Activated CD4-positive, alpha-beta T cell treated with anti-CD3 and anti-CD28 coated beads, Interleukin-10, Interleukin-2, amounts not matched to agents 100 ng/mL and 50 ng/mL, durations not matched to agents 16 hours and 8 hours (primary cell): ENCODE results near the gene RNF14.

Source experiments
- DNase-seq: peaks from one replicate; pipeline ENCODE4 v3.0.0-alpha.2; 2020

The RNF14 gene

DNA sequence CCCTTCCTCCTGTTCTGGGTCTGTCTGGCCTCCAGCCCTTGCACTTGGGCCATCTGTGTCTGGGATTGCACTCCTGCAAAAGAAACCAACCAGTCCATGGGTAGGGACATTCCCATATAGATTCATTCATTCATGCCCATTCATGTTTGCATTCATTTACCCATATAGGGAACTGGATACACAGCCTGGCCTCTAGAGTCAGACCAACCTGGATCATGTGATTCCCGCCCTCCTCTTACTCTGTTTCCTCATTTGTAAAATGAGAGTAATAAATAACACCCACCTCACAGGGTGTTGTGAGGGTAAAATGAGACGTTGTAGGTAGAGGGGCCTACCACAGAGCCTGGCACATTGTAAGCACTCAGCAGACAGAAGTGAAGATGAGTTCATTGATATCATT is 19.4 kb upstream of the RNF14 start:
- no peak for DNase-seq

GRCh38 chr5:141950207-141951005 is 18.5 kb upstream of the RNF14 start:
- no peak for DNase-seq

- DNase-seq, result peak; percentile 30
Observed at GRCh38 chr5:141951332-141951781, 17.5 kb upstream of the RNF14 start.

GRCh38 chr5:141952020-141952419 is 16.9 kb upstream of the RNF14 start:
- DNase-seq, result no peak

DNA sequence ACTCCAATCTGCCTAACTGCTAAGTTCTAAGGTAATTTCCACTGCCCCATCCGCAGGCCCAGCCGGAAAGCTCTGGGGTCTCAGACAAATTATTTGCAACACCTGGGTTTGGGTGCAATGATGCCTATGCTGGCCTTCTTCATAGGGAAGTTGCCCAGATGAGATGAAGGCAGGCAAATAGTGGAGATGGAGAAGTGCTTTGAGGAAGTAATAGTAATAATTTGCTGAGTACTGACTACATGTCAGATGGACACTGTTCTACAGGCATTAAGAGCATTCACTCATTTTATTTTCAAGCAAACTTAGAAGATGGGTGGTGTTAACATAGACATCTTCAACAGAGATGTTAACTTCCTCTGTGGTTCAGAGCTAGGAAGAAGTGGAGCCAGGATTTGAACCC is 14.7 kb upstream of the RNF14 start:
- DNase-seq, result no peak

GRCh38 chr5:141957367-141957996 is 11.4 kb upstream of the RNF14 start:
- no peak for DNase-seq

- DNase-seq, result peak; percentile 56
Observed at GRCh38 chr5:141958113-141958512, 10.8 kb upstream of the RNF14 start, which contains the start of gene PCDH12. TSS of gene PCDH12 (minus strand) at chr5:141958202. CDS start at chr5:141957851, 351 bp downstream.

DNA sequence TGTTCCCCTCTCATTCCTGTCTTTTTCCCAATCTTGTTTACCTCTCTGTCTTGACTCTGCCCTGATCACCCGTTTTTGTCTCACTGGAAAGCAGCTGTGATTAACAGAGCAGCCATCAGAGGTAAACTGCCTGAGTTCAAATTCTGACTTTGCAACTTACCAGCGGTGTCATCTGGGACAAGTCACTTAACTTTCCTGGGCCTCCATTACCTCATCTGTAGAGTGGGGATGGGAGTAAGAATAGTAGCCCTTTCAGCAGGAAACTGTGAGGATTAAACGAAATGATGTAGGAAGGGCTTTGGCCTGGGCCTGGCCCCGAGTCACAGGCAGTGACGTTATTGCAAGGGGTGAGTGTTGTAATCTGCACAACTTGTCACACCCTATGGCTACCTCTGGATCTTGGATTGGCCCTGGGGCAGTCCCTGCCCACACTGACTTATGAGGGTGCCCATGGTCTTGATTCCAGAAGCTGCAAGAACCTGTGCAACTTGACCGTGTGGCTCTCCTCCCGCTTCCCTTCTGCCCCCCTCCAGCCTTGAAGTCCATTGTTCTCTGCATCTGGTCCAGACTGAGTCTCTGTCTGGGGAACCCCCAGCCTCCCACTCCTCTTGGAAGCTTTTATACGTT is 10.2 kb upstream of the RNF14 start:
- peak; percentile 42 for DNase-seq

DNA sequence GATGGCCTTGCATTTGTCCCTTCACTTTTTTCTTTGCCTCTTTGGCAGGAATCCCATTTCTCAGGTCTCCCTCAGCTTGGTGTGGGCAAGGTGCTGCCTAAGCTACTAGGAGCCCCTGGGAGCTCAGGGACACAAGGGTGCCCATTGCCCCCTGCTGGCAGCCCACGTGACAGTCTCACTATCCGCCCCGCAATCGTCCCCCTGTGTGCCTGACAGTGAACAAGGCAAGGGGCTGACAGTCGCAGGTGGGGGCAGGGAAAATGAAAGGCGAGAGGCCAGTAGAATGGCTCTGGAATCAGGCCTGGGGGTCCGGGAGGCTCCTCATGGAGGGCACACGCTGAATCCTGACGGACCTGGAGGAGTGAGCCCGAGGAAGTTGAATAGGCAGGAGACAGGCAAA is 8.9 kb upstream of the RNF14 start:
- peak; percentile 34 for DNase-seq

- DNase-seq, result peak; percentile 92
Observed at GRCh38 chr5:141960449-141961323, 8.2 kb upstream of the RNF14 start.

GRCh38 chr5:141961466-141961865 is 7.4 kb upstream of the RNF14 start:
- no peak for DNase-seq

- DNase-seq, result no peak
Observed at GRCh38 chr5:141963701-141964100, 5.2 kb upstream of the RNF14 start.

GRCh38 chr5:141965071-141965470 is 3.8 kb upstream of the RNF14 start:
- DNase-seq, result no peak

GRCh38 chr5:141966275-141966962 is 2.5 kb upstream of the RNF14 start:
- DNase-seq, result no peak

DNA sequence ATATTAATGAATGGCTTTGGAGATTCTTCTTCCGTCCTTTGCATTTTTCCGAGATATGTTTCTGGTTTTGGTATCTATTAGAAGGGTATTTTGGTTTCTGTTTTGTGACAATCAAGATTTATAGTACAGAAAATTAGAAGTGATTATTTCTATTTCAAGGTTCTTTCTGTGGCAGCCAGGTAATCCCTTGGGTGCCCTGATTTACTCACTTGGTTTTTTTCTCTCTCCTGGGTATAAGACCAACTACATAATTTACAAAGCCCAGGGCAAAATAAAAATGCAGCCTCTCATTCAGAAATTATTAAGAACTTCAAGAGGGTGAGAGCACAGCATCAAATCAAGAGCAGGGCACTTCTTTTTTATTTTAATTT is 2.0 kb upstream of the RNF14 start:
- no peak for DNase-seq

DNA sequence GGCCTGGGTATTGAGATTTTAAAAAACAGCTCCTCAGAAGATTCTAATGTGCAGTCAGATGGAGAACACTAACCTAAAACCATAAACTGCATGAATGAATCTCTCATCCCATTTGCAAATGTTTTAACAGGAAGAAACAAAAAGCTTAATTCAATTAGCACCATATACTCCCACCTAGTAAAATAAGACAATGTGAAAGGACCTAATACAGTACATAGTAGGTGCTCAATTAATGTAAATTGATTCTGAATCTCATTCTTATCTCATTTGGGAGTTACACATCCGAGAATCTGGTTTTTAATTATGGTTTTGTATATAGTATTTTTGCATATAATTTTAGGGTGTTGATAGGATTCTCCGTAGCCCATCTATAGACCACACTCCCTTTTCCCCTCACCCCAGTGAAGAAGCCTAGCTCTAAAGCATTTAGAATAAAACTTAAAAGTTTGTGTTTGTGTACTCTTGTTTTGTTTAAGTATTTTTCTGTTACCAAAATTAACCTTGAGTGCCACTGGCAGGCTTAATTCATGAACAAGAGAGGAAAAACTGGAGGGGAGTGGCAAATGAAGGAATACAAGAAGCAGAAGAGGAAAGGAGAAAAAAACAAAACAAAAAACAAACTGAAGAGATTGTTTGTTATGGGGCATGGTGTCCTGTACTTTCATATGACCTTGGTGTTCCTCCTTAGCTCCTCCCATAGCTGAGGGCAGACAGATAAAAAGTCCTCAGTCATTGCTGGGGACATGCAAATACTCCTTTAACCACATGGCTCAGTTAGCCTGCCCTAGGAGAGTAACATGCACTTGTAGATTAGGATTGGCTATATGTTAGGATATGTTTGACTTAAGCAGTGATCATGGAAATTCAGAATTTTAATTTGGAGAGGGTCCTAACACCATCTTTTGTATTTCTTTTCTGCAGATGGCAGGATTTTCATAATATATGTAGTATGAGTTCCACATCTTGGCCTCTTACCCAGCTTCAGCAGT is 1.2 kb downstream of the RNF14 start:
- DNase-seq, result peak; percentile 71

- DNase-seq, result no peak
Observed at GRCh38 chr5:141973871-141974595, 5.1 kb downstream of the RNF14 start.

GRCh38 chr5:141976176-141976575 is 7.3 kb downstream of the RNF14 start:
- no peak for DNase-seq

GRCh38 chr5:141978389-141978788 is 9.5 kb downstream of the RNF14 start:
- DNase-seq, result no peak

- DNase-seq, result no peak
Observed at GRCh38 chr5:141982626-141983025, 13.7 kb downstream of the RNF14 start.
